ENCODE results near the gene WNT9A.

Gene WNT9A

DNA sequence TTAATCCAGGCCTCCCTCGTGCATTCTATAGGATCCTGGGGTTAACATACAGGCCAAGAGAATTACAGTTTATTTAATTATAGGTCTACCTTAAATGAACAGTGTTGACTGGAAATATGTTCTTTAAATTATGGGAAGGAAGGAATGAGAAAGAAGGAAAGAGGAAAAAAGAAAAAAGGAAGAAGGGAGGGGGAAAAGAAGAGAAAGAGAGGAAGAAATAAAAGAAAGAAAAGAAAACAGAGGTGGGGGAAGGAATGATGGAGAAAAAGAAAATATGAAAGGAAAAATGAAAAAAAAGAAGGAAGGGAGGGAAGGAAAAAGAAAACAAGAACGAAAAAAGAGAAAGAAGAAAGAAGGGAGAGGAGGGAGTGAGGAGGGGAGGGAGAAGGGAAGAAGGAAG is 38.5 kb downstream of the WNT9A start:
- no peak for DNase-seq

DNA sequence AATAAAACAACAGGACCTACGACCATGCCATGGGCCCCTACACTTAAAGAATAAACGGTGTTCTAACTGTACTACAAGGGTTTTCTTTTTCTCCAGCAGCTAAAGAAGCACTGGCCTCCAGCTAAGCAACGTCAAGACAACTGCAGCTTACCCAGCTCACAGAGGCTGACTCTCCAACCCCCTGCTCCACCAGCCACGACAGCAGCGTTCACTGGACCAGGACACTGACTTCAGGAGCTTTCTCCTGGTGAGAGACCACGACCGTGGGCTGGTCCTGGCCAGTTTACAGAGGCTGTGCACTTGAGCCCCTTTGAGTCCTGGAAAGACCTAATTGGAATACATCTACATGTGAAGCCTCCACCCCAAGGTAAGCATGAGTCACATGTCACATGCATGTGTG is 39.4 kb downstream of the WNT9A start:
- DNase-seq, result no peak

DNA sequence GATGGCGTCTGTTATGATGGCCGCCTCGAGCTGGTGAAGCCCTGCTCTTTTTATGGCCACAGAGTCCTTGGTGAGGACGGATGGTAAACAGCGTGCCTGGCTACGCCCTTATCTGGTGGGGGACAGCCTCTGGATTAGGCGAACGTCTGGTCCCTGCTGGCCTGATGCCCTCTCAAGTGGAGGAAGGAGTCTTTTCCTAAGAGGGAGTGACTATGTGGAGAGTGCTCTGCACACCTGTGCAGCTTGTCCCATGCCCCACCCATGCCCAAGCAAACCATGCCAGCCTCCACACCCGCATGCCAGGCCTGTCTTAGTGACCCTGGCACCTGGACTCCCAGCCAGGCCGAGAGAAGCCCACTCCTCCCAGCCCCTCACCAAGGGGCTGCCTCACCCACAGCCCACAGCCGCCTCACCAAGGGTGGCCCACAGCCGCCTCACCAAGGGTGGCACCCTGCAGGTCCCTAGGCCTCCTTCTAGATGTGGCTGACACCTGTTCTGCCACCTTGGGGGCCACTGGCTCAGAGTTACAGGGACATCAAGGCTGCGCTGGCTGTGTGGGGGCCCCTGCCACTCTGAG is 40.2 kb downstream of the WNT9A start:
- DNase-seq, result no peak

DNA sequence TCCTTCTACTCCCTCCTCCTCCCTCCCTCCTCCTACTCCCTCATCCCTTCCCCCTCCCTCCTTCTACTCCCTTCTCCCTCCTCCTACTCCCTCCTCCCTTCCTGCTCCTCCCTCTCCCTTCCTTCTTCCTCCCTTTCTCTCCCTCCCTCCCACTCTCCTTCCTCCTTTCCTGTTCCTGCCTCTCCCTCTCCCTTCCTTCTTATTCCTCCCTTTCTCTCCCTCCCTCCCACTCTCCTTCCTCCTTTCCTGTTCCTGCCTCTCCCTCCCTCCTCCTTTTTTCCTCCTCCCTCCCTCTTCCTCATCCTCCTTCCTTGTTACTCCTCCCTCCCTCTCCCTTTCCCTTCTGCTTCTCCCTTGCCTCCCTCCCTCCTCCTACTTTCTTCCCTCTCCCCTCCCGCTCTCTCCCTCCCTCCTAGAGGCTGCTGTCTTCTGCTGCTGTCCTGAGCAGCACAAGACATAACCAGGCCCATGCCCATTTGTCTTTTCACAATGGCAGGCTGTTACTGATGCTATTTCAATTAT is 41.1 kb downstream of the WNT9A start:
- DNase-seq, result no peak

DNA sequence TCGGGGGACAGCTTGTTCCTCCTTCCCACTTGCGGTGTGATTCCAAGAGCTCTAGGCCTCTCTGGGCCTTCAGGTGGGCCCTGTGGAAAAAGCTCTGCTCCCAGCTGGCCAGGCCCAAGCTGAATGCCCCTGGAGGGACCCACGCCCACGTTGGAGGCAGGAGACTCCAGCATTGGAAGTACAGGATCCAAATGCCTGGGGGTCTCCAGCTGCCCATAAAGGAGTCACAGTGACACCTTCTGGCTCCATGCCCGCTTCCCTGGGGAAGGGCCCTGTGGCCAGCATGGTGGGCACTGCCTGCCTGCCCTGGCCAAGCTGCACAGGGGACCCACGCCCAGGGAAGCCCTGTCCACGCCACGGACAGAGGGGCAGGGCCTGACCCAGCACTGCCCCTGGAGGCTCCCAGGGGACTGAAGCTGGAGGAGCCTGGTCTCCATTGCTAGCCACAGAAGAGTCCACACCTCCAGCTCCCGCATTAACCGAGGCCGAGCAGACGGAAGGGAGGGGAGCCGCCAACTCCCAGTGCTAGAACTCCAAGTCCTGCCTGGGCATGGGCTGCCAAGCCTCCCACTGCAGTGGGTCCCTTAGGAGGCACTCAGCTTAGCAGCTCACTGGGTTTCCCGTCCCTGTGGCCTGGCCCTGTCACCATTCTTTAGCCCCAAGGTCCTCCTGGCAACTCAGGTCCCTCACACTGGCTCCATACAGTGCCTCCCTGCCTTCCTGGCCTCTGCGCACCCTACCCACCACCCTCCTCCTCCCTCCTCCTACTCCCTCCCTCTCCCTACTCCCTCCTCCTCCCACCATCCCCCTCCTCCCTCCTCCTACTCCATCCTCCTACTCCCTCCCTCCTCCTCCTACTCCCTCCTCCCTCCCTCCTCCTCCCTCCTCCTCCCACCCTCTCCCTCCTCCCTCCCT is 41.9 kb downstream of the WNT9A start:
- DNase-seq, result no peak

DNA sequence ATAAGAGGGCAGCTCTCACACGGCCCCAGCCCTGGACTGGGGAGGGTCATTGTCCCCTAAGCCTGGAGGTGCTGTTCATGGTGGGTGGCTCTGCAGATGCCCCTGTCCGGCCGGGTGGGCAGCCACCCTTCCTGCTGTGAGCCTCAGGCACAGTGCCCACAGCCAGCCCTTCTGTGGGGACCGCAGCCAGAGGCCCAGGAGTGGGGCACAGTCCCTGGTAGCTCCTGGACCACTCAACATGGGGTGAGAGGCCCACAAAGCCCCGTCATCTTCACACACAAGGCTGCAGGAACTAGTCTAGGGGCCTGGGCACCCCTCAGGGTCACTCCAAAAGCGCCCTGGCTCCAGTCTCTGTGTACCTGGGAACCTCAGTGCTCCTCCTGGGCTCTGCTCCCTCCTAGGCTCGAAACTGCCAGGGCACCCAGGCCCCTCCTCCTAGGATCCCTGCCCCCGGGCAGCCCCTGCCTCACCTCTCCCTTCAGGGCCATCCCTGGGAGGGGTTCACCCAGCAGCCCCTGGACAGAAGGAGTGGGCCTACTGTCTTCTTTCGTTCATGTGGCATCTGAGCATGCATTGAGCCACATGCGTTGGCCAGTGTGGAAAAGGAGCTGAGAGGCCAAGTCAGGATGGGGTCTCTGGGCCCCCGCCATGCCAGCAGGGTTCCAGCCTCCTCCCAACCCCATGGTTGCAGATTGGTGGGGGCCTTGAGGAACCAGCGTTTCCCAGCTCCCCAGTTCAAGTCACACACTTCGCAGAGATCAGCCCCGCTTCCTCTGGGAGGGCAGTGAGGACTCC is 43.0 kb downstream of the WNT9A start:
- no peak for DNase-seq

DNA sequence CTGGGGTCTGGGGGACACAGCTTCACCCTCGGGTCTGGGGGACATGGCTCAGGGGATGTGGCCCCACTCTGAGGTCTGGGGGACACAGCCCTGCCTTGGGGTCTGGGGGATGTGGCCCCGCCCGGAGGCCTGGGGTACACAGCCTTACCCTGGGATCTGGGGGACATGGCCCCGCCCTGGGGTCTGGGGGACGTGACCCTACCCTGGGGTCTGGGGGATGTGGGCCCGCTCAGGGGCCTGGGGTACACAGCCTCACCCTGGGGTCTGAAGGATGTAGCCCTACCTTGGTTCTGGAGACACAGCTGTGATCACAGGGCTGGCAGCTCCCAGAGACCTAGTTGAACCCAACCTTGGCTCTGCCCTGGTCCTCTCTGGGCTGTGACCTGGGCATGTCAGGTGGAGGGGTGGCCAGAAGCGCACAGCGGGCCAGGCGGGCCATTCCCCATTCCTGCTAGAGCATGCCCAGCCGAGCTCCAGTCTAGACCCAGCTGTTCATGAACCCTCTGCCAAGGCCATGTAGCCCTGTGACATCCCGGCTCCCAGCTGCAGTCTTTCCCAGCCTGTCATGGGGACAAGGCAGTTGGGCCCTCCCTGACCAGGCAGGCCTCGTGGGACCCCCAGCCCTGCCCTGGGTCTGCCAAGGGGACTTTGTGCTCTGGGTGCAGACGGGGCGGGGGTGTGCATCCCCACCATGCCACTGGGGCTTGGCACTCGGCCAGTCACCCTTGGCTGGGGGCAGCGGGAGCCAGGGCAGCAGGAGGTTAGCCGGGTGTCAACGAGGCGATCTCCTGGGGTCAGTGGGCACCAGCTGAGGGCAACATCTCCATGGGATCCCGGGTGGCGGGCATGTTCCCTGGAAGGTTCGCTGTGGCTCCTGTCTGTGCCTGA is 43.9 kb downstream of the WNT9A start:
- DNase-seq, result no peak

DNA sequence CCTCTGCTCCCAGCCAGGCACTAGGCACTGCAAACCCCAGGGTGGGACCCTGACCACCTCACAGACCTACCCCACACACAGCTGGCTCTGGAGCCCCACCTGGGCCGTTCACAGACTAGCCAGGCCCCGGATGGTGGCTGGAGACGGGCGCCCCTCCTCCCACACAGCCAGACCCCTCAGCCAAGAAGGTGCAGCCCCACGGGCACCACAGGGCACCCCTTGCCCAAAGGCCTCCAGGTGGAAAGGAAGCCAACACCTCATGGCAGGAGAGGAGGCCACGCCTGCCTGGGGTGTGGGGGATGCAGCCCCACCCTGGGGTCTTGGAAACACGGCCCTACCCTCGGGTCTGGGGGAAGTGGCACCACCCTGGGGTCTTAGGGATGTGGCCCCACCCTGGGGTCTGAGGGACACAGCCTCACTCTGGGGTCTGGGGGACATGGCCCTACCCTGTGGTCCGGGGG is 44.6 kb downstream of the WNT9A start:
- DNase-seq, result no peak

DNA sequence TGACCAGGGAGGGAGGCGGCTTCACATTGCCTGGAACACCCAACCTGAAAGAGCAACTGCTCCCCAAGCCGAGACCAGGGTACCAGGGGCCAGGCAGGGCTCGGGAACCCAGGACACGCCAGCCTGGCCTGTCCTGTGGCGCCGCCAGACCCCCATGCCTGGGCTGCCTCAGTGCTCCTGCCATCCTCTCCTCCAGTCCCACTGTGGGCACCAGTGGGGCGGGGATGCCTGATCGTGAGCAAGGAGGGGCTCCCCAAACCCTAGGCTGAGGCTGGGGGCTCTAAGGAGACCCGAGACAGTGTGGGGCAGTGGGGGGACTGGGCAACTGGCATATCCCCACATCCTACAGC is 45.1 kb downstream of the WNT9A start:
- no peak for DNase-seq

DNA sequence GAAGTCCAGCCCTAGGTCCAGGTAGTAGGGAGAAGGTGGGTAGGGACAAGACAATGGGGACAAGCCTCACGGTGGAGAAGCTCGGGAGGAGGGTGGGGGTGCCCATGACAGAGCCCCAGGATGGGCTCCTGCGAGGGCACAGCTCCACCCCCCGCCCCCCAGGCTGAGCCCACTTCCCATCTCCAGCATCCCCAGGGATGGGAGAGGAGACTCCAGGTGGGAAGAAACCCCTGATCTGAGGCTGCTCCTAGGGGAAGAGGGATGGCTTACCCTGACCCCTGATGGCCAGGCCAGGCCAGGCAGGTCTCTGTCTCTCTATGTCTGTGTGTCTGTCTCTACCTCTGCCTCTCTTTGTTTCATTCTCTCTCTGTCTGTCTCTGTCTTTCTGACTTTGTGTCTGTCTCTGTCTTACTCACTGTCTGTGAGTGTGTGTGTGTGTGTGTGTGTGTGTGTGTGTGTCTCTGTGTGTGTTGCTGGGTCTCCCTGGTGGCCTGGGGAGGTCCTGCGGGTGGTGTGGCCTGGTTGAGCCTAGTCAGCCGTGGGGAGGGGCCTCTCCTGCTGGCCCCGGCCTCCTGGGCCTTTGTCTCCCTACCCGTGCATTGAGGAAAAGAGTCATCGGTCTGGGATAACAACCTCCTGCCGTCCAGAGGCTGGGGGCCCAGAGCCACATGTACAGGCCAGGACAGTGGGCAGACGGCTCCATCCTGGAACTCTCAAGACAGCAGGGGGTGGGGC is 45.7 kb downstream of the WNT9A start:
- no peak for DNase-seq

DNA sequence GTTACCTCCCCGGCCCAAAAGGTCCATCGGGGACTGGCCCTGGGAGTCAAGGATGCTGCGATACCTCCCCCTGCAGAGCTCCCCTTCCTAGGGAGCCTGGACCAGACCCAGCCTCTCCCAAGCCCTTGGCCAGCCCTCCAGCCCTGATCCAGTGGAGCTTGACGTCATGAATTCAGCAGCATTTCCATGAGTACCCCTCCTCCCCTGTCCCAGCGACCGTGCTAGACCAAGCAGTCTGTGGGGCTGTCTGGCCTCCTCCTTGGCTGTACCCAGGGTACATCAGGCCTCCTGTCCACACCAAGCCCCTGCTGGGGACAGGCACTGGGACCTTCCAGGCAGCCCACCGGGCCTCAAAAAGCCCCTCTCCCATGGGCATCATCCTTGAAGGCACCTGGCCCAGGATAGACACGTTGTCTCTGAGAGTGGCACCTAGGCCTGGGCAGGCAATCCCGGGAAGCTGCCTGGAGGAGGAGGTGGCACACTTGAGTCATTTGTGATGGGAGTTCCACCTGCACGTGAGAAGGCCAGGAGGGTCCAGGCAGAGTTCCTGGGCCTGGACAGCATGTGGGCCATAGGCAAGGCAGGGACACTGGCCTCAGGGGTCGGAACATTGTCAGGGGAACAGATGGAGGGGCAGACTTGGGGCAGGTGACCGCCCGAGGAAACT is 46.4 kb downstream of the WNT9A start:
- no peak for DNase-seq

DNA sequence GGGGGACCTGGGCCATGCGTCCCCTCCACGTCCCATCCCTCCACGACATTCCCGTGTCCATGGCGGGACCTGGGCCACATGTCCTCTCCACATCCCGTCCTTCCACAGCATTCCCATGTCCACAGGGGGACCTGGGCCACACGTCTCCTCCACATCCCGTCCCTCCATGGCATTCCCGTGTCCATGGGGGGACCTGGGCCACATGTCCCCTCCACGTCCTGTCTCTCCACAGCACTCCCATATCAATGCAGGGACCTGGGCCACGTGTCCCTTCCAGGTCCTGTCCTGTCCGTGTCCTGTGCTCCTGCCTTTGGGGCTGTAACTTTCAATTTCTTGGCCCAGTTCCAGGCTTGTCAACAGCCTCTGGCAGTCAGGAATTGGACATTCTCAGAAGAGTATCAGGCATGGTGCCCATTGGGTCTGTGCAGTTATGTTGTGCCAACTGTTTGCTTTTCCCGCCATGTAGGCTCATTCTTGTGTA is 47.1 kb downstream of the WNT9A start:
- DNase-seq, result no peak

DNA sequence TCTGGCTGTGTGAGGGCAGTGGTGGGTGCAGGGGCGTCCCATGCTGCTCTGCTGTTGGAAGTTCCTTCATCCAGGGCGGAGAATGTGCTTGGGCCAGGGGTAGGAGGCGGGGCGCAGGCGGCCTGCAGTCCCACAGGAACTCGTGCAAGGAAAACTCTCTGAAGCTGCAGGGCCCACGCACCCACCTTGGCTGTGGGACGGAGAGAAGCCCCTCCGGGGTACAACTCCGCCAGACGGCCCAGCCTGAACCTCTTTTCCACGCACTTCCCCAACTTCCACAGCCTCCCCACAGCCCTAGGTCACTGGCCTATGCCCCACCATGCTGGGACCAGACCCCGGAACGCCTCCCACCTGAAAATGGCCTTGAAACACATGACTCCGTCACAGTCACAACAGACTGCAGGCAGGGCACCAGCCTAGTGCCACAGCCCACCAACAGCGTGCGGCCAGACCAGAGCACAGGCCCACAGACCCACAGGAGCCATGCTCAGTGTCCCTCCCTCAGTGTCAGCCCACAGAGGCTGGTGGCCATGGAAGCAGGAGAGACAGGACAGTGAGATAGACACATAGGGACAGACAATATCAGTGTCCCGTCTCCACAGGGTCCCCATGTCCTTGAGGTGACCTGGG is 47.8 kb downstream of the WNT9A start:
- DNase-seq, result no peak

DNA sequence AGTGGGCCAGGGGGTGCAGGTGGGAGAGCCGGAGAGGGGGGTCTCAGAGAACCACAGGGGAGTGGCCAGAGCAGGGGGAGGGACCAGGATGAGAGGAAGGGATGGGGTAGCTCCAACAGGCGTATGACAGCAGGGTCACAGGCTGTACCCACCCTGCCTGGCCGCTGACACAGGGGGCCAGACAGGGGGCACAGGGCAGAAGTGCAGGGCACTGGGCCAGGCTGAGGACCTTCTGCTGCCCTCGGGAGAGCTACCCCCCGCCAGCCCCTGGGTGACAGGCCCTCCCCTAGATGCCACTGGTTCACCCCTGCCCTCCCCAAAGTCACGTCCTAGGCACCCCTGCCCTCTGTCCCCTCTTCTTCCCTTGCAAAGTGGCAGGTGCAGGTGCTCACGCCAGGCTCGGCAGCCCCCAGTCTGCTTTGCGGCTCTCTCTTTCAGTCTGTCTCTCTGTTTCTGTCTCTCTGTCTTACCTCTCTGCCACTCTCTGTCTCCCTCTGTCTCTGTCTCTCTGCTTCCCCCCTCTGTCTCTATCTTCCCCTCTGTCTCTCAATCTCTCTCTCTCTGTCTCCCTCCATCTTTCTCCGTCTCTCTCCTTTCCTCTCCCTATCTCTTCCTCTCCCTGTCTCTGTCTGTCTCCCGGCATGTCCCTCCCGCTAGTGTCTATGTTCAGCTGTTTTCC is 48.5 kb downstream of the WNT9A start:
- DNase-seq, result no peak

DNA sequence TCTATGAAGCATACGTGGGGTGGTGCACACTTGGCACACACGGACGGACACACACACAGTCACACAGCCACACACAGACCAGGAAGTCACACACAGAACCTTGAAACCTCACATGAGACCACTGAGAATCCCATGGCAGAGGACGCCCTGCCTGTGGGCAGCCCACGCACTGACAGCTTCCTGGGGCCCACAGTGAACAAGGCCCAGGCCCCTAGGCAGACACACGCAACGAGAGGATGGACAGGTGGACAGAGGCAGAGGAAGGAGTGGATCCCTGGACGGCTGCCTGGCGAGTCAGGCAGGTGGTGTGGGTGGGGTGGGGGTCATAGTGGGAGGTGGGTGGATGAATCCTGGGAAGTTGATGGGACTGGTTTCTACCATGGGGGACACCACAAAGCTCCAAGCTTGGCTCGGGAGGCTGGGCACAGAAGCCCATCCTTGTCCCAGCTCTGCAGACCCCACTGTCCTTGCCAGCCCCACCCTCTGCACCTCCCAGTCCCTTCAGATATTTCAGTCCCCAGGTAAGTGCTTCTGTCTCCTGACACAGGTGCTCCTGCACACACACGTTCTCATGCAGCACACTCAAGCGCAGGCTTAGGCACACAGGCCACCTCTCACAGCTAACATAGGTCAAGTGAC is 49.1 kb downstream of the WNT9A start:
- no peak for DNase-seq

DNA sequence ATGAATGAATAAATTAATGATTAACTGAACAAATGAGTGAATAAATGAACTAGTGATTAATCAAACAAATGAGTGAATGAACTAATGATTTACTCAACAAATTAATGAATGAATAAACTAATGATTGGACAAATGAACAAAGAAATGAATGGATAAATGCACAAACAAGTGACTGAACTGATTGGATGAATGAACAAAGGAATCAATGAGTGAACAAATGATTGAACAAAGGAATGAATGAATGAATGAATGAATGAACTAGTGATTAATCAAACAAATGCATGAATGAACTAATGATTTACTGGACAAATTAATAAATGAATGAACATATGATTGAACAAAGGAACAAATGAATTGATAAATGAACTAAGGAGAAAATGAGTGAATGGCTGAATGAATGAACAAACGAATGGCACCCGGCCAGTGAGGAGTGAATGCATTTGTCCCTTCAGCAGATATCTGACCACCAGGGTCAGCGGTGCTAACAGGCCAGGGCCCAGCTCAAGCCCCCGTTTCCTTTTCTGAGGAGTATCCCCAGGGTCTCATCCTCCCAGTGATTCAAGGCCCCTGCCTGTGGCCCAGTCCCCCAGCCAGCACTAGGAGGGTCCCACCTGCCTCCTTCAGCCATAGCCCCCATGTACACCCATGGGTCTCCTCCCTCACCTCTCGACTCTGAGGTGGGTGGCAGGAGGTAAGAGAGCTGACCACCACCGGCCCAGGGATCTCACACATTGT is 49.9 kb downstream of the WNT9A start:
- no peak for DNase-seq

DNA sequence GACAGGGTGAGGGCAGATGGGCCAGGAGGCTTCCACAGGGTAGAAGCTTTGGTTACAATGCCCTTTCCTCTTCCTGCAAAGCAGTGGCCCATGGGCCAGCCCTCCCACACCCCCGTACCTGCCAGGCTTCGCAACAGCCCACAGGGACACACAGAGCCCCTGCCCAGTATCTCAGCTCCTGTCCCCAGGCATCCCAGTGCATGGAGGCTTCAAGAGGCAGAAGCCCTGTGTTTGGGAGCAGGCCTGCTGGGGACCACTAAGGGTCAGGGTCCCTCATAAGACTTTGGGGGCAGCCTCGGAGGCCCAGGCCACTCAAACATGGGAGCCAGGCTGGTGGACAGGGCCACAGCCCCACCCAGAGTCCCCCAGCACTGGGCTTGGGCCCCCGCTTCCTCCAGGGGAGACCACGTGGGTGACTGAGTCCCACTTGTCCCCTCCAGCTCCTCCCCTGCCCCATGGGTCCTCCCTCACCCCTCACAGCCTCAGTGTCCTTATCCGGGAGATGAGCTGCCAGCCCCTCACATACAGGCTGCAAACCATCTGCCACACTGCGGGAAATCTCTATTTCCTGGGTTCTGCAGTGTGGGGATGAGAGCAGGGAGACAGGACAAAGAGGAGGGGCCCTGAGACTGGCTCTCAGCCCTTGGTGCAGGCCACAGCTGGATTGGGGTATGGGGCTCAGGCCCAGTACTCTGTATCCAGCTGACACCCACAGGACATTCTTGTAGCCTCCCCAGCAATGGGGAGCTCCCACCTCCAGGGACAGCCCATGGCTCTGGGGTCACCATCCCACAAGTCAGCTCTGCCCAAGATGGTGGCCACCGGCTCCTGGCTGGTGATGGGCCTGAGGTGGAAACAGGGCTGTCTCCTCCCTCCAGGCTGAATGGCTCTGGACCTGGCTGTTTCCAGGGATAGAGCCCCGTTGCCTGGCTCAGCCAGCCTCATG is 50.7 kb downstream of the WNT9A start:
- DNase-seq, result no peak
